Caco-2 (cell line): Measurements from ENCODE around the gene GZMM. TPM values are rescaled to one million over a fixed set of nuclear protein-coding genes. Genes with fewer than 3 reads are reported as not detected.

Experiments
- BruUV-seq: library from RNA; stranded (reverse); fragments of 400-500 nt; replicated peaks from 2 replicates; lab custom pipeline; 2021; lab: Mats Ljungman, UMichigan
- CTCF ChIA-PET: fragments of 300-600 bp; sonication (Branson Sonifier 250); formaldehyde crosslinking; loops from one replicate; lab custom pipeline; 2022; ENCODE audit warnings: antibody characterized with exemption; lab: Charles Lee
- POLR2A ChIA-PET: fragments of 300-600 bp; sonication (Branson Sonifier 250); formaldehyde crosslinking; loops from one replicate; lab custom pipeline; 2022; ENCODE audit warnings: antibody characterized with exemption; lab: Charles Lee
- DNase-seq, 2 experiments: peaks; one replicate each; pipeline versions ENCODE4 v3.0.0 to v3.0.0-alpha.2; 2020 to 2022
- H3K27me3 ChIP-seq: replicated peaks from 2 replicates; pipeline ENCODE4 v1.6.0; 2011; ENCODE audit warnings: low read length; ENCODE audit not compliant: control insufficient read depth, insufficient read depth
- H3K36me3 ChIP-seq: 2 replicates; pipeline ENCODE4 v1.5.1; 2011; ENCODE audit warnings: low read length; ENCODE audit not compliant: control insufficient read depth, insufficient read depth
- H3K4me1 ChIP-seq: fragments of 250-450 bp; sonication (Bioruptor Pico); 2 replicates; pipeline ENCODE4 v1.5.1; 2020; ENCODE audit warnings: mild to moderate bottlenecking
- H3K4me3 ChIP-seq: 2 replicates; pipeline ENCODE4 v1.5.1; 2011; ENCODE audit warnings: low read depth, mild to moderate bottlenecking, control low read depth, low read length
- H3K9me3 ChIP-seq: fragments of 250-450 bp; sonication (Bioruptor Pico); 2 replicates; pipeline ENCODE4 v1.5.1; 2020; ENCODE audit warnings: mild to moderate bottlenecking, moderate library complexity
- H3K27ac Mint-ChIP-seq: one replicate; pipeline ENCODE4 v1.8.0; 2022; ENCODE audit warnings: mixed read lengths; ENCODE audit not compliant: unreplicated experiment
- H3K27me3 Mint-ChIP-seq: one replicate; pipeline ENCODE4 v1.8.0; 2022; ENCODE audit warnings: mixed read lengths; ENCODE audit not compliant: insufficient read depth, unreplicated experiment
- H3K36me3 Mint-ChIP-seq: one replicate; pipeline ENCODE4 v1.8.0; 2022; ENCODE audit warnings: mild to moderate bottlenecking, mixed read lengths; ENCODE audit not compliant: insufficient read depth, unreplicated experiment
- H3K4me1 Mint-ChIP-seq: one replicate; pipeline ENCODE4 v1.8.0; 2022; ENCODE audit warnings: low read depth, mixed read lengths; ENCODE audit not compliant: unreplicated experiment
- H3K4me3 Mint-ChIP-seq: one replicate; pipeline ENCODE4 v1.8.0; 2022; ENCODE audit warnings: mild to moderate bottlenecking, moderate library complexity, mixed read lengths; ENCODE audit not compliant: unreplicated experiment
- H3K9me3 Mint-ChIP-seq: one replicate; pipeline ENCODE4 v1.8.0; 2022; ENCODE audit warnings: mixed read lengths; ENCODE audit not compliant: unreplicated experiment
- intact Hi-C: fragments of 100-400 bp; cut with micrococcal nuclease; formaldehyde crosslinking; loops from one replicate; pipeline ENCODE4 v1.10.0; 2022; ENCODE audit not compliant: unreplicated experiment
- total RNA-seq: library from RNA; stranded (reverse); gene quantifications from 2 replicates; pipeline ENCODE4 v1.2.3, GENCODE V29; 2022
- TF ChIP-seq, protein P1 (sequence below), 2 experiments: fragments of 200-600 bp in 1 of 2; IDR thresholded peaks; 1 replicate in 1 of 2; 2 replicates in 1 of 2; pipeline versions ENCODE4 v1.5.1 to v1.8.0; 2011 to 2022; ENCODE audit warnings: antibody characterized with exemption in 1 of 2, control low read depth in 1 of 2, inconsistent platforms in 1 of 2, low read depth in 1 of 2, low read length in 1 of 2, mild to moderate bottlenecking in 1 of 2, moderate library complexity in 1 of 2; ENCODE audit not compliant: insufficient read depth in 1 of 2, severe bottlenecking in 1 of 2, unreplicated experiment in 1 of 2

Gene GZMM
- total RNA-seq, 1 experiment from 2014 or later = not detected

GRCh38 chr19:514166-514663 is 29.6 kb upstream of the GZMM start:
- Mint-ChIP-seq H3K4me1 (peaks cover 16% of the 10 kb centered on the region), H3K36me3 (peaks cover 35% of the 10 kb centered on the region), H3K9me3 (no peaks in the 10 kb centered on the region), H3K4me3 (no peak overlapping the region), H3K27ac (no peak overlapping the region), H3K27me3 (no peaks in the 10 kb centered on the region)
- H3K9me3 ChIP-seq = no peaks in the 10 kb centered on the region
- H3K27me3 ChIP-seq = no peaks in the 10 kb centered on the region
- intact Hi-C loops = no loop called here
- H3K4me1 ChIP-seq = peaks cover 13% of the 10 kb centered on the region
- TF ChIP-seq, protein P1, sequence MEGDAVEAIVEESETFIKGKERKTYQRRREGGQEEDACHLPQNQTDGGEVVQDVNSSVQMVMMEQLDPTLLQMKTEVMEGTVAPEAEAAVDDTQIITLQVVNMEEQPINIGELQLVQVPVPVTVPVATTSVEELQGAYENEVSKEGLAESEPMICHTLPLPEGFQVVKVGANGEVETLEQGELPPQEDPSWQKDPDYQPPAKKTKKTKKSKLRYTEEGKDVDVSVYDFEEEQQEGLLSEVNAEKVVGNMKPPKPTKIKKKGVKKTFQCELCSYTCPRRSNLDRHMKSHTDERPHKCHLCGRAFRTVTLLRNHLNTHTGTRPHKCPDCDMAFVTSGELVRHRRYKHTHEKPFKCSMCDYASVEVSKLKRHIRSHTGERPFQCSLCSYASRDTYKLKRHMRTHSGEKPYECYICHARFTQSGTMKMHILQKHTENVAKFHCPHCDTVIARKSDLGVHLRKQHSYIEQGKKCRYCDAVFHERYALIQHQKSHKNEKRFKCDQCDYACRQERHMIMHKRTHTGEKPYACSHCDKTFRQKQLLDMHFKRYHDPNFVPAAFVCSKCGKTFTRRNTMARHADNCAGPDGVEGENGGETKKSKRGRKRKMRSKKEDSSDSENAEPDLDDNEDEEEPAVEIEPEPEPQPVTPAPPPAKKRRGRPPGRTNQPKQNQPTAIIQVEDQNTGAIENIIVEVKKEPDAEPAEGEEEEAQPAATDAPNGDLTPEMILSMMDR (IDR thresholded peaks at IDR 0.05; ENCODE audit: insufficient read depth in 1 of 2, low read depth in 1 of 2, low read length in 1 of 2, severe bottlenecking in 1 of 2, unreplicated experiment in 1 of 2) = no peak
- BruUV-seq = no TSS peak
- POLR2A ChIA-PET = no interaction called here
- DNase-seq = no peak
- CTCF ChIA-PET = no interaction called here
- 0 out of 2 replicates have a peak, but pooled peaks cover 2% of the 10 kb centered on the region for H3K36me3 ChIP-seq
- H3K4me3 ChIP-seq = no peak overlapping the region

GRCh38 chr19:517721-518597 is 25.9 kb upstream of the GZMM start:
- TF ChIP-seq, protein P1 (IDR thresholded peaks at IDR 0.05; ENCODE audit: insufficient read depth in 1 of 2, low read depth in 1 of 2, low read length in 1 of 2, severe bottlenecking in 1 of 2, unreplicated experiment in 1 of 2) = no peak
- Histone ChIP-seq H3K27me3 (no peaks in the 10 kb centered on the region), H3K4me3 (no peak overlapping the region), H3K36me3 (0 out of 2 replicates have a peak, but pooled peaks cover 2% of the 10 kb centered on the region), H3K4me1 (peaks cover 13% of the 10 kb centered on the region), H3K9me3 (no peaks in the 10 kb centered on the region)
- intact Hi-C loops = no loop called here
- Mint-ChIP-seq H3K27ac (no peak overlapping the region), H3K36me3 (peaks cover 24% of the 10 kb centered on the region), H3K9me3 (no peaks in the 10 kb centered on the region), H3K27me3 (no peaks in the 10 kb centered on the region), H3K4me3 (no peak overlapping the region), H3K4me1 (peaks cover 16% of the 10 kb centered on the region)
- peak; percentile 61 to 84 for DNase-seq
- CTCF ChIA-PET = interaction anchor here (1.0 kb wide), 2 partner anchors 11 kb away, joined by 3 to 7 read pairs; partner anchors contain the start of gene TPGS1
- BruUV-seq = no TSS peak
- POLR2A ChIA-PET = interaction anchor here (0.6 to 1.1 kb wide), 2 partner anchors 10 to 13 kb away, joined by 5 read pairs; partner anchors contain the start of gene CDC34

DNA sequence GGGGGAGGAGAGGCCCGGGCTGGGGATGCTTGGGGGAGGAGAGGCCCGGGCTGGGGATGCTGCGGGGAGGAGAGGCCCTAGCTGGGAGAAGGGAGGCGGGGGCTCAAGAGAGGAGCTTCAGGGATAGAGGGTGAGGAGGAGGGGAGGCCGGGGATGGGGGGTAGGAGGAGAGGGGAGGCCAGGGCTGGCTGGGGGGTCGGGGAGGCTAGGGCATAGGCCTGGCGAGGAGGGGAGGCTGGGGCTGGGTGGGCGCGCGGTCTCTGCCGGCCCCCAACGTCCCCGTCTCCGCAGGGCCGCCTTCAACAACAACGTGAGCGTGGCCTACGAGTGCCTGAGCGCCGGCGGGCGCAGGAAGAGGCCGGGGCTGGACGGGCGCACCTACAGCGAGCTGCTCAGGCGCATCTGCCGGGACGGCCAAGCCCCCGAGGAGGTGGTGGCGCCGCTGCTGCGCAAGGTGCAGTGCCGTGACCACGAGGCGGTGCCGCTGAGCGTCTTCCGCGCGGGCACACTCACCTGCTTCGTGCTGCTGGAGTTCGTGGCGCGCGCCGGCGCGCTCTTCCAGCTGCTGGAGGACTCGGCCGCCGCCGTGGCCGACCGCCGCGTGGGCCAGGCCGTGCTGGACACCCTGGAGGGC is 25.1 kb upstream of the GZMM start:
- Histone ChIP-seq H3K36me3 (0 out of 2 replicates have a peak, but pooled peaks cover 1% of the 10 kb centered on the region), H3K27me3 (no peaks in the 10 kb centered on the region), H3K4me1 (peaks cover 13% of the 10 kb centered on the region), H3K4me3 (no peak overlapping the region), H3K9me3 (no peaks in the 10 kb centered on the region)
- no TSS peak for BruUV-seq
- Mint-ChIP-seq H3K9me3 (no peaks in the 10 kb centered on the region), H3K4me3 (no peak overlapping the region), H3K36me3 (peaks cover 23% of the 10 kb centered on the region), H3K27me3 (no peaks in the 10 kb centered on the region), H3K4me1 (peaks cover 16% of the 10 kb centered on the region), H3K27ac (no peak overlapping the region)
- intact Hi-C loops = no loop called here
- TF ChIP-seq, protein P1 (IDR thresholded peaks at IDR 0.05; ENCODE audit: insufficient read depth in 1 of 2, low read depth in 1 of 2, low read length in 1 of 2, severe bottlenecking in 1 of 2, unreplicated experiment in 1 of 2) = no peak
- no peak for DNase-seq
- ChIA-PET CTCF (interaction anchor here (1.0 kb wide), 1 partner anchor 12 kb away, joined by 3 read pairs; the partner anchor contains the start of gene TPGS1), POLR2A (no interaction called here)
